Endodermal cell (in vitro differentiated cells): ENCODE data around the gene MXRA7. TPM values are rescaled to one million over a fixed set of nuclear protein-coding genes. Genes with fewer than 3 reads are reported as not detected.

Experiments
- DNase-seq: peaks from one replicate; pipeline ENCODE4 v3.0.0-alpha.2; 2017
- H3K27ac ChIP-seq: 2 replicates; pipeline ENCODE4 v1.5.1; 2013; ENCODE audit warnings: mild to moderate bottlenecking, low read depth, low read length, moderate library complexity
- H3K27me3 ChIP-seq: 2 replicates; pipeline ENCODE4 v1.6.1; 2013; ENCODE audit warnings: mild to moderate bottlenecking, low read length, moderate library complexity; ENCODE audit not compliant: insufficient read depth, control insufficient read depth, poor library complexity, severe bottlenecking
- H3K36me3 ChIP-seq: 2 replicates; pipeline ENCODE4 v1.7.0; 2013; ENCODE audit warnings: mild to moderate bottlenecking, low read length, moderate library complexity; ENCODE audit not compliant: control insufficient read depth, insufficient read depth
- H3K4me1 ChIP-seq: one replicate; pipeline ENCODE4 v1.7.0; 2013; ENCODE audit warnings: low read length; ENCODE audit not compliant: control insufficient read depth, insufficient read depth
- H3K4me3 ChIP-seq: 2 replicates; pipeline ENCODE4 v1.5.1; 2013; ENCODE audit warnings: mild to moderate bottlenecking, low read length, moderate library complexity
- H3K9ac ChIP-seq: 2 replicates; pipeline ENCODE4 v1.6.1; 2013; ENCODE audit warnings: mild to moderate bottlenecking, low read length, moderate library complexity; ENCODE audit not compliant: poor library complexity, severe bottlenecking; ENCODE audit errors: extremely low read depth
- H3K9me3 ChIP-seq: 2 replicates; pipeline ENCODE4 v1.6.1; 2013; ENCODE audit warnings: mild to moderate bottlenecking, low read length, moderate library complexity; ENCODE audit not compliant: control insufficient read depth
- H3K27ac Mint-ChIP-seq: 2 replicates; pipeline ENCODE4 v1.8.0; 2020; ENCODE audit warnings: mixed read lengths
- H3K27me3 Mint-ChIP-seq: 2 replicates; pipeline ENCODE4 v1.8.0; 2021; ENCODE audit warnings: mild to moderate bottlenecking, mixed read lengths; ENCODE audit not compliant: insufficient read depth
- H3K36me3 Mint-ChIP-seq: 2 replicates; pipeline ENCODE4 v1.8.0; 2020; ENCODE audit warnings: low read depth, mixed read lengths
- H3K4me1 Mint-ChIP-seq: 2 replicates; pipeline ENCODE4 v1.8.0; 2020; ENCODE audit warnings: mixed read lengths
- H3K4me3 Mint-ChIP-seq: 2 replicates; pipeline ENCODE4 v1.8.0; 2020; ENCODE audit warnings: mild to moderate bottlenecking, moderate library complexity, mixed read lengths
- H3K9me3 Mint-ChIP-seq: 2 replicates; pipeline ENCODE4 v1.8.0; 2020; ENCODE audit warnings: mild to moderate bottlenecking, mixed read lengths
- WGBS, 2 experiments: methylation state at CpG; one replicate each; pipeline versions ENCODE4 v1.1.5 to v1.1.7; 2013; ENCODE audit warnings: missing lambda C conversion rate in 2 of 2, mixed read lengths in 1 of 2; ENCODE audit not compliant: insufficient coverage in 1 of 2, insufficient read length in 1 of 2; 5-methylcytosine and 5-hydroxymethylcytosine counted together
- total RNA-seq, 2 donors: library from RNA; stranded (reverse); fragmentation: NEBNext Ultra II Directional in 1 of 2; extraction: Animal tissue kit (Norgen Biotek cat#: 25700) in 1 of 2; gene quantifications; 2 replicates in 1 of 2; 3 replicates in 1 of 2; pipeline ENCODE4 v1.2.1, GENCODE V29; 2021
- TF ChIP-seq, protein P1 (sequence below): fragments of 200-600 bp; sonication (generic); conservative IDR thresholded peaks from 2 replicates; pipeline ENCODE4 v1.5.0; 2021; ENCODE audit warnings: antibody characterized with exemption, mild to moderate bottlenecking

MXRA7 gene
- total RNA-seq, 2 donors from 2014 or later = 61.6 to 77.1 TPM

GRCh38 chr17:76695059-76695831 is 15.5 kb downstream of the MXRA7 start:
- H3K4me3 ChIP-seq = no peak overlapping the region
- Mint-ChIP-seq H3K9me3 (no peaks in the 10 kb centered on the region), H3K27me3 (no peaks in the 10 kb centered on the region), H3K27ac (peak overlapping the region; percentile 12), H3K36me3 (peaks cover 8% of the 10 kb centered on the region), H3K4me3 (no peak overlapping the region), H3K4me1 (peaks cover 11% of the 10 kb centered on the region)
- H3K4me1 ChIP-seq = peaks cover 8% of the 10 kb centered on the region
- H3K36me3 ChIP-seq = no peaks in the 10 kb centered on the region
- peak; percentile 45 for DNase-seq
- H3K9me3 ChIP-seq = no peaks in the 10 kb centered on the region
- no peak overlapping the region for H3K9ac ChIP-seq
- WGBS, 2 experiments = 88 to 94% methylated on average over 10 to 16 of the region's 16 CpGs
- H3K27ac ChIP-seq = no peak overlapping the region
- TF ChIP-seq, protein P1, sequence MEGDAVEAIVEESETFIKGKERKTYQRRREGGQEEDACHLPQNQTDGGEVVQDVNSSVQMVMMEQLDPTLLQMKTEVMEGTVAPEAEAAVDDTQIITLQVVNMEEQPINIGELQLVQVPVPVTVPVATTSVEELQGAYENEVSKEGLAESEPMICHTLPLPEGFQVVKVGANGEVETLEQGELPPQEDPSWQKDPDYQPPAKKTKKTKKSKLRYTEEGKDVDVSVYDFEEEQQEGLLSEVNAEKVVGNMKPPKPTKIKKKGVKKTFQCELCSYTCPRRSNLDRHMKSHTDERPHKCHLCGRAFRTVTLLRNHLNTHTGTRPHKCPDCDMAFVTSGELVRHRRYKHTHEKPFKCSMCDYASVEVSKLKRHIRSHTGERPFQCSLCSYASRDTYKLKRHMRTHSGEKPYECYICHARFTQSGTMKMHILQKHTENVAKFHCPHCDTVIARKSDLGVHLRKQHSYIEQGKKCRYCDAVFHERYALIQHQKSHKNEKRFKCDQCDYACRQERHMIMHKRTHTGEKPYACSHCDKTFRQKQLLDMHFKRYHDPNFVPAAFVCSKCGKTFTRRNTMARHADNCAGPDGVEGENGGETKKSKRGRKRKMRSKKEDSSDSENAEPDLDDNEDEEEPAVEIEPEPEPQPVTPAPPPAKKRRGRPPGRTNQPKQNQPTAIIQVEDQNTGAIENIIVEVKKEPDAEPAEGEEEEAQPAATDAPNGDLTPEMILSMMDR = no peak
- no peaks in the 10 kb centered on the region for H3K27me3 ChIP-seq

DNA sequence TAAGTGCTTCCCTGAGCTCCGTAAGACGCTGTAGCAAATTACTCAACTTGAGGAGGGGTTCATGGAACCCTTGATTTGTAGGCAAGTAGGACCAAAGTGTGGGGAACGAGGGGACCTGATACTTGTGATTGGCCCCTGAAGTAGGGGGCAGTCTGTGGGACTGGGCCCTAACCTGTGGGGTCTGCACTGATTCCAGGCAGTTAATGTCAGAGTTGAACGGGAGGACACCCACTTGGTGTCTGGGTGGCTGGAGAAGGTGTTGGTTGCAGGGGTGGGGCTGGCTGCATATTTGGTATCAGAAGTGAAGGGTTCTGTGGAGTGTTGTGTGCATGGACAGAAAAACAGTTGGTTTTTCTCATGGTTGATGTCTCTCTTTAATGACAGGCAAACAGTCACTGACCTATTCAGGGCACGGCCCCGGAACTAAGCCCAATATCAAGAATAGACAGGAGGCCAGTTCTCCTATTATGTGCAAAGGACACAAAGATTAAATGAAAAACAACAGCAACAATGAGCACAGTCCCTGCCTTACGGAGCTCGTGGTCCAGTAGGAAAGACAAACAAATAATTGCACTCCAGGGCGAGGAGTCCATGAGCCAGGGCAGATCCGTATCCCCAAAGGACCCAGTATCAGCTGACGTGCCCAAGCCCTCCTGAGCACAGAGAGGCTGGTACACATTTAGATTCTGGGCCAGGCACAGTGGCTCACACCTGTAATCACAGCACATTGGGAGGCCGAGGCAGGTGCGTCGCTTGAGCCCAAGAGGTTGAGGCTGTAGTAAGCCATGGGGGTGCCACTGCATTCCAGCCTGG is 19.2 kb downstream of the MXRA7 start:
- H3K4me3 Mint-ChIP-seq = no peak overlapping the region
- no peak overlapping the region for H3K4me3 ChIP-seq
- H3K27me3 Mint-ChIP-seq = no peaks in the 10 kb centered on the region
- 95 to 97% methylated on average over 9 to 14 of the region's 14 CpGs for WGBS, 2 experiments
- peaks cover 7% of the 10 kb centered on the region for H3K36me3 Mint-ChIP-seq
- peak; percentile 38 for DNase-seq
- H3K4me1 ChIP-seq = no peaks in the 10 kb centered on the region
- peaks cover 5% of the 10 kb centered on the region for H3K4me1 Mint-ChIP-seq
- H3K9ac ChIP-seq = no peak overlapping the region
- TF ChIP-seq, protein P1 = no peak
- H3K9me3 ChIP-seq = no peaks in the 10 kb centered on the region
- no peaks in the 10 kb centered on the region for H3K27me3 ChIP-seq
- no peaks in the 10 kb centered on the region for H3K36me3 ChIP-seq
- no peaks in the 10 kb centered on the region for H3K9me3 Mint-ChIP-seq
- no peak overlapping the region for H3K27ac ChIP-seq
- H3K27ac Mint-ChIP-seq = no peak overlapping the region

GRCh38 chr17:76690596-76691280 is 20.0 kb downstream of the MXRA7 start:
- Mint-ChIP-seq H3K9me3 (no peaks in the 10 kb centered on the region), H3K4me1 (peaks cover 5% of the 10 kb centered on the region), H3K27ac (no peak overlapping the region), H3K36me3 (peaks cover 7% of the 10 kb centered on the region), H3K4me3 (no peak overlapping the region), H3K27me3 (no peaks in the 10 kb centered on the region)
- H3K4me1 ChIP-seq = no peaks in the 10 kb centered on the region
- no peak overlapping the region for H3K9ac ChIP-seq
- DNase-seq = no peak
- H3K36me3 ChIP-seq = no peaks in the 10 kb centered on the region
- no peaks in the 10 kb centered on the region for H3K27me3 ChIP-seq
- 91 to 94% methylated on average over 9 to 13 of the region's 13 CpGs for WGBS, 2 experiments
- H3K9me3 ChIP-seq = no peaks in the 10 kb centered on the region
- TF ChIP-seq, protein P1 = no peak
- H3K4me3 ChIP-seq = no peak overlapping the region
- no peak overlapping the region for H3K27ac ChIP-seq
